ENCODE data around the gene ANKRD2. TPM values are rescaled to one million over a fixed set of nuclear protein-coding genes. Genes with fewer than 3 reads are reported as not detected.
"Not testable (repeated sequence)": the region's sequence is repeated elsewhere in the genome, so short reads cannot be mapped to it uniquely, and the experiment has no call there.

Gene ANKRD2
- total RNA-seq, 3 donors from 2014 or later (not counting 1 experiment from before 2014, with no cell fraction given) = not detected

DNA sequence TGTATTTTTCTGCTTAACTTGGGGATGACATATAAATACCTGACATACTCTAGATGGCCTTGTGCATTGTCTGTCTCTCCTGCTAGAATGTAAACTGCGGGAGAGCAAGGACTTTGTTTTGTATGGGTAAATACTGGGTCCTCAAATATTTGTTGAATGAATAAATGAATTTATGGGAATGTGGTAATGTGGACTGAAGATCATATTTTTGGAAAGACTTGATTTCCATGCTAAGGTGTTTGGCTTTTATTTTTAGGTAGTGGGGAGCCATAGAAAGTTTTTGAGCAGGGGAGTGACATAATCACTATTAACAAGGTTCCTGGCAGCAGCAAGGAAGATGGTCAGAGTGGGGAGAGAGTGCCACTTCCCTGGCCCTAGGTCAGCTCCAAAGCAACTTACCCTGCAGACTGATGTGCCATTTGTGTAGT, 46.9 kb upstream of the ANKRD2 start:
- no peak overlapping the region for H3K27ac Mint-ChIP-seq
- H3K4me1 ChIP-seq (ENCODE audit: control insufficient read depth, insufficient read depth, low read length) = no peaks in the 10 kb centered on the region
- H3K9me3 ChIP-seq (ENCODE audit: control insufficient read depth, insufficient read depth, low read length) = no peaks in the 10 kb centered on the region
- no peaks in the 10 kb centered on the region for H3K36me3 Mint-ChIP-seq
- no peak overlapping the region for H3K4me3 Mint-ChIP-seq
- ATAC-seq (no peak), DNase-seq (no peak)
- no peaks in the 10 kb centered on the region for H3K9me3 Mint-ChIP-seq
- H3K36me3 ChIP-seq (ENCODE audit: control insufficient read depth, insufficient read depth, low read length) = no peaks in the 10 kb centered on the region
- H3K4me3 ChIP-seq (ENCODE audit: low read length) = no peak overlapping the region
- H3K27me3 Mint-ChIP-seq (ENCODE audit: low read depth in 2 of 2) = peaks cover 0 to 11% of the 10 kb centered on the region in 2 donors
- no peaks in the 10 kb centered on the region for H3K4me1 Mint-ChIP-seq
- intact Hi-C loops (cut with micrococcal nuclease) = no loop called here
- no peak overlapping the region for H3K27ac ChIP-seq (ENCODE audit: low read length)
- no peaks in the 10 kb centered on the region for H3K27me3 ChIP-seq (ENCODE audit: control insufficient read depth, insufficient read depth, low read length)
- TF ChIP-seq, protein P1, sequence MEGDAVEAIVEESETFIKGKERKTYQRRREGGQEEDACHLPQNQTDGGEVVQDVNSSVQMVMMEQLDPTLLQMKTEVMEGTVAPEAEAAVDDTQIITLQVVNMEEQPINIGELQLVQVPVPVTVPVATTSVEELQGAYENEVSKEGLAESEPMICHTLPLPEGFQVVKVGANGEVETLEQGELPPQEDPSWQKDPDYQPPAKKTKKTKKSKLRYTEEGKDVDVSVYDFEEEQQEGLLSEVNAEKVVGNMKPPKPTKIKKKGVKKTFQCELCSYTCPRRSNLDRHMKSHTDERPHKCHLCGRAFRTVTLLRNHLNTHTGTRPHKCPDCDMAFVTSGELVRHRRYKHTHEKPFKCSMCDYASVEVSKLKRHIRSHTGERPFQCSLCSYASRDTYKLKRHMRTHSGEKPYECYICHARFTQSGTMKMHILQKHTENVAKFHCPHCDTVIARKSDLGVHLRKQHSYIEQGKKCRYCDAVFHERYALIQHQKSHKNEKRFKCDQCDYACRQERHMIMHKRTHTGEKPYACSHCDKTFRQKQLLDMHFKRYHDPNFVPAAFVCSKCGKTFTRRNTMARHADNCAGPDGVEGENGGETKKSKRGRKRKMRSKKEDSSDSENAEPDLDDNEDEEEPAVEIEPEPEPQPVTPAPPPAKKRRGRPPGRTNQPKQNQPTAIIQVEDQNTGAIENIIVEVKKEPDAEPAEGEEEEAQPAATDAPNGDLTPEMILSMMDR (IDR thresholded peaks at IDR 0.05) = no peak
- WGBS (ENCODE audit: insufficient coverage) = 100% methylated on average over 1 of the region's 1 CpG

DNA sequence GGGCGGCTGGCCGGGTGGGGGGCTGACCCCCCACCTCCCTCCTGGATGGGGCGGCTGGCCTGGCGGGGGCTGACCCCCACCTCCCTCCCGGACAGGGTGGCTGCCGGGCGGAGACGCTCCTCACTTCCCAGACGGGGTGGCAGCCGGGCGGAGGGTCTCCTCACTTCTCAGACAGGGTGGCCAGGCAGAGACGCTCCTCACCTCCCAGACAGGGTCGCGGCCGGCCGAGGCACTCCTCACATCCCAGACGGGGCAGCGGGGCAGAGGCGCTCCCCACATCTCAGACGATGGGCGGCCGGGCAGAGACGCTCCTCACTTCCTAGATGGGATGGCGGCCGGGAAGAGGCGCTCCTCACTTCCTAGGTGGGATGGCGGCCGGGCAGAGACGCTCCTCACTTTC, 43.7 kb upstream of the ANKRD2 start:
- not testable (repeated sequence) for H3K4me3 Mint-ChIP-seq, H3K36me3 Mint-ChIP-seq

DNA sequence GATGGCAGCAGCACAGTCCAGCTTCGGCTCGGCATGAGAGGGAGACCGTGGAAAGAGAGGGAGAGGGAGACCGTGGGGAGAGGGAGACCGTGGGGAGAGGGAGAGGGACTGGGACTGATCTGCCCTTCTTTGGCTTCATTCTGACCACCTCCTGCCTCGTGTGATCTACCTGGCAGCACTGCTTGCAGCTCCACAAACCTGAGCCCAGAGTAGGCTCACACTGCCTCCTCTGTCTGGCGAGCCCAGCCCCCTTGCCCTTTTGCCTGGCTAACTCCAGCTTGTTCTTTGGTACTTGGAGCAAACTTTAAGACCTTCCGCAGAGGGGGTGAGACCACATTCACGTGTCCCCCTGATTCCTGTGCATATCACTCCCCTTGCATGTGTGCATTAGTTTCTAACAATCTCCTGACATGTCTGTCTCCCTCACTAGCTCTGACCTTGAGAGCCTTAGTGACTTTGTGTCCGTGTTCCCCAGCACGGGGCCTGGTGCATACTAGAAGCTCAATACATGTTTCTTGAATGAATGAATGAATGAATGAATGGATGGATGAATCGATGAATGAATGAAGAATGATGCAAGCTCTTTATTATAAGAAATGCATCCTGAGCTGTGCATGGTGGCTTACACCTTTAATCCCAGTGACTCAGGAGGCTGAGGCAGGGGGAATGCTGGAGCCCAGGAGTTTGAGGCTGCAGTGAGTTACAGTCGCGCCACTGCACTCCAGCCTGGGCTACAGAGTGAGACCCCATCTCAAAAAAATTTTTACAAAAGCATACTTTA, 42.7 kb upstream of the ANKRD2 start:
- H3K36me3 Mint-ChIP-seq = no peaks in the 10 kb centered on the region

More for the DNA sequence above, 43.7 kb upstream of the ANKRD2 start:
- H3K4me1 ChIP-seq (ENCODE audit: control insufficient read depth, insufficient read depth, low read length); H3K27me3 ChIP-seq (ENCODE audit: control insufficient read depth, insufficient read depth, low read length); DNase-seq; ATAC-seq; H3K9me3 ChIP-seq (ENCODE audit: control insufficient read depth, insufficient read depth, low read length); H3K36me3 ChIP-seq (ENCODE audit: control insufficient read depth, insufficient read depth, low read length); H3K4me1 Mint-ChIP-seq; H3K27ac ChIP-seq (ENCODE audit: low read length); H3K27me3 Mint-ChIP-seq (ENCODE audit: low read depth in 2 of 2); H3K4me3 ChIP-seq (ENCODE audit: low read length); H3K27ac Mint-ChIP-seq; H3K9me3 Mint-ChIP-seq; intact Hi-C loops (cut with micrococcal nuclease): not testable (repeated sequence)
- WGBS (ENCODE audit: insufficient coverage) = 97% methylated on average over 15 of the region's 29 CpGs

DNA sequence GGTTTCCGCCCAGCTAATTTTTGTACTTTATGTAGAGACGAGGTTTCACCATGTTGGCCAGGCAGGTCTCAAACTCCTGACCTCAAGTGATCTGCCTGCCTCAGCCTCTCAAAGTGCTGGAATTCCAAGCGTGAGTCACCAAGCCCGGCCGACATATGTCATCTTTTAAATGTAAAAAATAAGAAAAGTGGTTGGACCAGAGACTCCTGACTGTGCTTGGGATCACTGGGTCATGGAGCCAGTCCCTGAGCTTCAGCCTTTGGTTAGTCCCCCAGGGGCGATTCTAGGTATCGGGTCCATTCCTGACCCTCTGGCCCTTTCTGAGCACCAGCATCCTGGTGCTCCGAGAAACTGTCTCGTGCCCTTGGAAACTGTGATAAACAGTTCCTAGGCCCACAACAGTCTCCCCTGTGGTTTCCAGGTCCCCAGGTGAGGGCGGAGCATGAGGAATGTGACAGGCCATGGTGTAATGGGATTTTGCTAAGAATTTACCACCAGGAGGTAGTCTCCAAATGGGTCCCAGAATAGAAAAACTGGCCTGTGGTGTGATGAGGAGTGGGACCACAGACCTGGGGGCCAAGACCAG, 41.1 kb upstream of the ANKRD2 start:
- ATAC-seq (no peak), DNase-seq (no peak)
- Histone ChIP-seq H3K4me1 (ENCODE audit: control insufficient read depth, insufficient read depth, low read length) (no peaks in the 10 kb centered on the region), H3K27ac (ENCODE audit: low read length) (no peak overlapping the region), H3K4me3 (ENCODE audit: low read length) (no peak overlapping the region), H3K9me3 (ENCODE audit: control insufficient read depth, insufficient read depth, low read length) (no peaks in the 10 kb centered on the region), H3K27me3 (ENCODE audit: control insufficient read depth, insufficient read depth, low read length) (no peaks in the 10 kb centered on the region), H3K36me3 (ENCODE audit: control insufficient read depth, insufficient read depth, low read length) (no peaks in the 10 kb centered on the region)
- no peaks in the 10 kb centered on the region for H3K4me1 Mint-ChIP-seq
- TF ChIP-seq, protein P1 (IDR thresholded peaks at IDR 0.05) = no peak
- H3K4me3 Mint-ChIP-seq = no peak overlapping the region
- WGBS (ENCODE audit: insufficient coverage) = 92% methylated on average over 10 of the region's 10 CpGs
- H3K27ac Mint-ChIP-seq = no peak overlapping the region
- H3K27me3 Mint-ChIP-seq (ENCODE audit: low read depth in 2 of 2) = peaks cover 0 to 5% of the 10 kb centered on the region in 2 donors
- H3K9me3 Mint-ChIP-seq = no peaks in the 10 kb centered on the region
- intact Hi-C loops (cut with micrococcal nuclease) = no loop called here
- H3K36me3 Mint-ChIP-seq = no peaks in the 10 kb centered on the region

More for the DNA sequence above, 42.7 kb upstream of the ANKRD2 start:
- no peaks in the 10 kb centered on the region for H3K4me1 Mint-ChIP-seq
- intact Hi-C loops (cut with micrococcal nuclease) = no loop called here
- no peak overlapping the region for H3K4me3 ChIP-seq (ENCODE audit: low read length)
- no peak for DNase-seq
- 86% methylated on average over 13 of the region's 14 CpGs for WGBS (ENCODE audit: insufficient coverage)
- H3K4me1 ChIP-seq (ENCODE audit: control insufficient read depth, insufficient read depth, low read length) = no peaks in the 10 kb centered on the region
- no peaks in the 10 kb centered on the region for H3K9me3 Mint-ChIP-seq
- H3K9me3 ChIP-seq (ENCODE audit: control insufficient read depth, insufficient read depth, low read length) = no peaks in the 10 kb centered on the region
- no peak overlapping the region for H3K4me3 Mint-ChIP-seq
- ATAC-seq = no peak
- no peaks in the 10 kb centered on the region for H3K27me3 ChIP-seq (ENCODE audit: control insufficient read depth, insufficient read depth, low read length)
- no peaks in the 10 kb centered on the region for H3K36me3 ChIP-seq (ENCODE audit: control insufficient read depth, insufficient read depth, low read length)
- no peak overlapping the region for H3K27ac ChIP-seq (ENCODE audit: low read length)
- TF ChIP-seq, protein P1 (IDR thresholded peaks at IDR 0.05) = no peak
- peaks cover 0 to 5% of the 10 kb centered on the region in 2 donors for H3K27me3 Mint-ChIP-seq (ENCODE audit: low read depth in 2 of 2)
- H3K27ac Mint-ChIP-seq = no peak overlapping the region

Data from natural killer cell (primary cell).